Sigmoid colon (tissue), 4 donors: ENCODE data around the gene TSR3.

Source experiments
- EP300 ChIP-seq, 4 donors: sonication (generic); formaldehyde crosslinking; IDR thresholded peaks; one replicate each; pipeline ENCODE4 v1.6.1; 2017; ENCODE audit warnings: antibody characterized with exemption in 4 of 4
- POLR2AphosphoS5 ChIP-seq, 4 donors: sonication (generic); formaldehyde crosslinking; IDR thresholded peaks; one replicate each; pipeline ENCODE4 v1.6.1; 2017; ENCODE audit warnings: antibody characterized with exemption in 4 of 4
- TF ChIP-seq, protein P1 (sequence below), 4 experiments: fragments of 450-650 bp in 3 of 4; fragments of 200-600 bp in 1 of 4; IDR thresholded peaks; one replicate each; pipeline ENCODE4 v1.5.1; 2016 to 2019; ENCODE audit warnings: antibody characterized with exemption in 4 of 4, mild to moderate bottlenecking in 3 of 4, moderate library complexity in 2 of 4

DNA sequence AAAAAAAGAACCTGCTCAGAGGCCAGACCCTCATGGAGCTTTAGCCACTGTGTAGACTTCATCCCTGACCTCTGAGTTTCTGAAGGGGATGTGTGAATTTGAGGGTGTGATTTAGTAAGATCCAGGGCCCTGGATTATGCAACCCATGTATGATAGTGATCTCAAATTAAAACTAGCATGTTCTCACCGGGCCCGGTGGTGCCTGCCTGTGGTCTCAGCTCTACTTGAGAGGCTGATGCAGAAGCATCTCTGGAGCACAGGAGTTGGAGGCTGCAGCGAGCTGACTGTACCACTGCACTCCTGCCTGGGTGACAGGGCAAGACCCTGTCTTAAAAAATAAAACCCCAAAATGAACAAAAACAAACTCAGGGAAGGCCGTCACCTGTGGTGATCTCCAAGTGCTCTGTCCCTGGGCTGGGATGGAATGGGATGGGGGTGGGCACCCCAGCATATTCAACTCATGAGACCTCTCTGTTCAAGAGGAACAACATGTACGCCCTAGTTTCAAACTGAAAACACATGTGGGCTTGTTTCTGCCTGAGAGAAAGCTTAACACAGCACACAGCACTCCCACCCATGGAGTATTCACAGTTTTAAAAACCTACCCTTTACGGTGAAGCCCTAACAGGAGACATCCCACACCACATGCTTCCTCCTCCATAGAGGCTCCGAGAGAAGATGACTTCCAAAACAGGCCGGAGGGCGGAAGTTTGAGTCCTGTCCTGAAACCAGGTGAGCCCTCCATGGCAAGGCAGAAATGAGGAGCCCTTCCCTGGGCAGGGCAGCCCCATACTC lies 30.1 kb upstream of the TSR3 start:
- TF ChIP-seq EP300 (IDR thresholded peaks at IDR 0.05), result no peak
- no peak for TF ChIP-seq POLR2AphosphoS5 (IDR thresholded peaks at IDR 0.05)
- TF ChIP-seq, protein P1, sequence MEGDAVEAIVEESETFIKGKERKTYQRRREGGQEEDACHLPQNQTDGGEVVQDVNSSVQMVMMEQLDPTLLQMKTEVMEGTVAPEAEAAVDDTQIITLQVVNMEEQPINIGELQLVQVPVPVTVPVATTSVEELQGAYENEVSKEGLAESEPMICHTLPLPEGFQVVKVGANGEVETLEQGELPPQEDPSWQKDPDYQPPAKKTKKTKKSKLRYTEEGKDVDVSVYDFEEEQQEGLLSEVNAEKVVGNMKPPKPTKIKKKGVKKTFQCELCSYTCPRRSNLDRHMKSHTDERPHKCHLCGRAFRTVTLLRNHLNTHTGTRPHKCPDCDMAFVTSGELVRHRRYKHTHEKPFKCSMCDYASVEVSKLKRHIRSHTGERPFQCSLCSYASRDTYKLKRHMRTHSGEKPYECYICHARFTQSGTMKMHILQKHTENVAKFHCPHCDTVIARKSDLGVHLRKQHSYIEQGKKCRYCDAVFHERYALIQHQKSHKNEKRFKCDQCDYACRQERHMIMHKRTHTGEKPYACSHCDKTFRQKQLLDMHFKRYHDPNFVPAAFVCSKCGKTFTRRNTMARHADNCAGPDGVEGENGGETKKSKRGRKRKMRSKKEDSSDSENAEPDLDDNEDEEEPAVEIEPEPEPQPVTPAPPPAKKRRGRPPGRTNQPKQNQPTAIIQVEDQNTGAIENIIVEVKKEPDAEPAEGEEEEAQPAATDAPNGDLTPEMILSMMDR (IDR thresholded peaks at IDR 0.05), result no peak
